SK-N-SH treated with all-trans-retinoic acid at 6 μM for 48 hours (cell line): ENCODE data around the gene FIGLA.

Source experiments
- ATAC-seq: fragments of 200-7000 bp; cut with Tn5 transposase; 3 replicates; pipeline ENCODE4 v1.9.1; 2020; ENCODE audit warnings: mild to moderate bottlenecking, moderate library complexity
- ARNTL ChIP-seq: fragments of 450-650 bp; formaldehyde crosslinking; IDR thresholded peaks from 2 replicates; pipeline ENCODE4 v1.5.0; 2020; ENCODE audit warnings: low read depth, mild to moderate bottlenecking, moderate library complexity, borderline replicate concordance
- CREB5 ChIP-seq: fragments of 250-450 bp; sonication (Bioruptor Pico); IDR thresholded peaks from 2 replicates; pipeline ENCODE4 v1.5.1; 2020; ENCODE audit warnings: low read depth, mild to moderate bottlenecking, moderate library complexity
- CSDC2 ChIP-seq: fragments of 250-450 bp; sonication (Bioruptor Pico); IDR thresholded peaks from 2 replicates; pipeline ENCODE4 v1.5.0; 2020; ENCODE audit warnings: mild to moderate bottlenecking, moderate library complexity
- CSRNP3 ChIP-seq: fragments of 250-450 bp; sonication (Bioruptor Pico); IDR thresholded peaks from 2 replicates; pipeline ENCODE4 v1.5.1; 2021; ENCODE audit warnings: mild to moderate bottlenecking, moderate library complexity
- ESRRG ChIP-seq: fragments of 250-450 bp; sonication (Bioruptor Pico); IDR thresholded peaks from 2 replicates; pipeline ENCODE4 v1.6.1; 2021; ENCODE audit warnings: mild to moderate bottlenecking
- GLIS3 ChIP-seq: fragments of 250-450 bp; sonication (Bioruptor Pico); IDR thresholded peaks from 2 replicates; pipeline ENCODE4 v1.5.0; 2020; ENCODE audit warnings: mild to moderate bottlenecking, moderate library complexity
- ISL1 ChIP-seq: fragments of 250-450 bp; sonication (Bioruptor Pico); IDR thresholded peaks from 2 replicates; pipeline ENCODE4 v2.1.2; 2022; ENCODE audit warnings: mild to moderate bottlenecking, moderate library complexity
- OSR1 ChIP-seq: fragments of 250-450 bp; sonication (Bioruptor Pico); IDR thresholded peaks from 2 replicates; pipeline ENCODE4 v1.8.0; 2022; ENCODE audit warnings: moderate library complexity, mild to moderate bottlenecking, inconsistent platforms
- POU6F1 ChIP-seq: fragments of 250-450 bp; sonication (Bioruptor Pico); IDR thresholded peaks from 2 replicates; pipeline ENCODE4 v1.8.0; 2021; ENCODE audit warnings: low read depth, mild to moderate bottlenecking, moderate library complexity, borderline replicate concordance
- PPARA ChIP-seq: fragments of 250-450 bp; sonication (Bioruptor Pico); IDR thresholded peaks from 2 replicates; pipeline ENCODE4 v1.5.0; 2020; ENCODE audit warnings: mild to moderate bottlenecking, borderline replicate concordance
- SNAI2 ChIP-seq: fragments of 250-450 bp; sonication (Bioruptor Pico); IDR thresholded peaks from 2 replicates; pipeline ENCODE4 v1.5.0; 2020; ENCODE audit warnings: mild to moderate bottlenecking, moderate library complexity
- TOX ChIP-seq: fragments of 250-450 bp; sonication (Bioruptor Pico); IDR thresholded peaks from 2 replicates; pipeline ENCODE4 v1.8.0; 2021; ENCODE audit warnings: mild to moderate bottlenecking, moderate library complexity, borderline replicate concordance
- TSHZ2 ChIP-seq: fragments of 250-450 bp; sonication (Bioruptor Pico); IDR thresholded peaks from 2 replicates; pipeline ENCODE4 v1.5.0; 2020; ENCODE audit warnings: mild to moderate bottlenecking, moderate library complexity
- ZFP3 ChIP-seq: fragments of 250-450 bp; sonication (Bioruptor Pico); IDR thresholded peaks from 2 replicates; pipeline ENCODE4 v1.5.0; 2020; ENCODE audit warnings: mild to moderate bottlenecking, moderate library complexity
- ZFP30 ChIP-seq: fragments of 450-650 bp; formaldehyde crosslinking; IDR thresholded peaks from 2 replicates; pipeline ENCODE4 v1.5.0; 2022; ENCODE audit warnings: mild to moderate bottlenecking, moderate library complexity
- ZNF565 ChIP-seq: fragments of 450-650 bp; formaldehyde crosslinking; conservative IDR thresholded peaks from 2 replicates; pipeline ENCODE4 v1.5.0; 2020; ENCODE audit warnings: low read depth, mild to moderate bottlenecking, moderate library complexity
- ZNF70 ChIP-seq: fragments of 450-650 bp; formaldehyde crosslinking; IDR thresholded peaks from 2 replicates; pipeline ENCODE4 v1.5.0; 2020; ENCODE audit warnings: mild to moderate bottlenecking, moderate library complexity
- ZNF8 ChIP-seq: fragments of 450-650 bp; formaldehyde crosslinking; IDR thresholded peaks from 2 replicates; pipeline ENCODE4 v1.5.0; 2020; ENCODE audit warnings: mild to moderate bottlenecking, moderate library complexity
- TF ChIP-seq, protein P1 (sequence below): fragments of 250-450 bp; sonication (Bioruptor Pico); IDR thresholded peaks from 2 replicates; pipeline ENCODE4 v1.8.0; 2020; ENCODE audit warnings: mild to moderate bottlenecking, moderate library complexity, borderline replicate concordance

FIGLA gene

DNA sequence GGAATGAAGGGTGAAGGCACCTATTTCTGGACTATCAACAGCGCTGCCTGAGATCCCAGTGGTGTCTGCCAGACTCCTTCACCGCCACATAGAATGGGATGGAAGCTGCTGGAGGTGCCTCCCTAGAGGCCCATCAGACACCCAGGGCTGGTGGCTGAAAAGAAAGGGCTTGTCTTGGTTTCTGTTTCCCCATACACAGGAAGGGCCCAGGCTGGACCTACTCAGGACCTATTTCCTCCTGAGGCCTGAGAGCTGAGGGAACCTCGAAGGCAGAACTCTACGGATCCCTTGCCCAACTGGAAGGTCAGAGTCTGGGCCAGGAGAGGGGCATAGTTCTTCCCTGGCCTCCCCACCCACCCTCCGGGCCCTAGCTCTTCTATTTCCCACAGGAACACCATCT, 32.8 kb upstream of the FIGLA start:
- no peak for ATAC-seq
- TF ChIP-seq SNAI2 (CRISPR knock-in tag) (no peak), CREB5 (CRISPR knock-in tag) (no peak), POU6F1 (CRISPR knock-in tag) (no peak), ZFP3 (CRISPR knock-in tag) (no peak), CSRNP3 (CRISPR knock-in tag) (no peak), ESRRG (CRISPR knock-in tag) (no peak), ZNF8 (CRISPR knock-in tag) (no peak)
- TF ChIP-seq, protein P1, sequence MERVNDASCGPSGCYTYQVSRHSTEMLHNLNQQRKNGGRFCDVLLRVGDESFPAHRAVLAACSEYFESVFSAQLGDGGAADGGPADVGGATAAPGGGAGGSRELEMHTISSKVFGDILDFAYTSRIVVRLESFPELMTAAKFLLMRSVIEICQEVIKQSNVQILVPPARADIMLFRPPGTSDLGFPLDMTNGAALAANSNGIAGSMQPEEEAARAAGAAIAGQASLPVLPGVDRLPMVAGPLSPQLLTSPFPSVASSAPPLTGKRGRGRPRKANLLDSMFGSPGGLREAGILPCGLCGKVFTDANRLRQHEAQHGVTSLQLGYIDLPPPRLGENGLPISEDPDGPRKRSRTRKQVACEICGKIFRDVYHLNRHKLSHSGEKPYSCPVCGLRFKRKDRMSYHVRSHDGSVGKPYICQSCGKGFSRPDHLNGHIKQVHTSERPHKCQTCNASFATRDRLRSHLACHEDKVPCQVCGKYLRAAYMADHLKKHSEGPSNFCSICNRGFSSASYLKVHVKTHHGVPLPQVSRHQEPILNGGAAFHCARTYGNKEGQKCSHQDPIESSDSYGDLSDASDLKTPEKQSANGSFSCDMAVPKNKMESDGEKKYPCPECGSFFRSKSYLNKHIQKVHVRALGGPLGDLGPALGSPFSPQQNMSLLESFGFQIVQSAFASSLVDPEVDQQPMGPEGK: no peak
- TF ChIP-seq, all 23 proteins: peak for 0

GRCh38 chr2:70822843-70823242, 32.4 kb upstream of the FIGLA start:
- no peak for ATAC-seq
- TF ChIP-seq ZFP3 (CRISPR knock-in tag) (no peak), CSRNP3 (CRISPR knock-in tag) (no peak)
- TF ChIP-seq, all 23 proteins: peak for 0

- ATAC-seq: no peak
- TF ChIP-seq PPARA (CRISPR knock-in tag) (no peak), TOX (no peak), ZNF565 (CRISPR knock-in tag) (no peak), OSR1 (no peak), GLIS3 (CRISPR knock-in tag) (no peak), ISL1 (CRISPR knock-in tag) (no peak), ZNF70 (CRISPR knock-in tag) (no peak), CSRNP3 (CRISPR knock-in tag) (no peak), ZFP30 (no peak), POU6F1 (CRISPR knock-in tag) (no peak), CREB5 (CRISPR knock-in tag) (no peak), ZNF8 (CRISPR knock-in tag) (no peak), TSHZ2 (CRISPR knock-in tag) (no peak), CSDC2 (CRISPR knock-in tag) (no peak), SNAI2 (CRISPR knock-in tag) (no peak), ESRRG (CRISPR knock-in tag) (no peak), ARNTL (CRISPR knock-in tag) (no peak), ZFP3 (CRISPR knock-in tag) (no peak)
- TF ChIP-seq, protein P1: no peak
Observed at GRCh38 chr2:70820499-70820898, 30.1 kb upstream of the FIGLA start, which contains the start of gene CLEC4F. TSS of gene CLEC4F (minus strand) at chr2:70820599. CDS start at chr2:70820523, 76 bp downstream.
